Measurements from ENCODE around the gene IFT122. TPM values are rescaled to one million over a fixed set of nuclear protein-coding genes. Genes with fewer than 3 reads are reported as not detected.
"Not testable (repeated sequence)": the region's sequence is repeated elsewhere in the genome, so short reads cannot be mapped to it uniquely, and the experiment has no call there.

IFT122 gene
- total and polyA plus RNA-seq, 2 of the 4 experiments (the other 2 are of a cell fraction) = 16.8 to 28.0 TPM

DNA sequence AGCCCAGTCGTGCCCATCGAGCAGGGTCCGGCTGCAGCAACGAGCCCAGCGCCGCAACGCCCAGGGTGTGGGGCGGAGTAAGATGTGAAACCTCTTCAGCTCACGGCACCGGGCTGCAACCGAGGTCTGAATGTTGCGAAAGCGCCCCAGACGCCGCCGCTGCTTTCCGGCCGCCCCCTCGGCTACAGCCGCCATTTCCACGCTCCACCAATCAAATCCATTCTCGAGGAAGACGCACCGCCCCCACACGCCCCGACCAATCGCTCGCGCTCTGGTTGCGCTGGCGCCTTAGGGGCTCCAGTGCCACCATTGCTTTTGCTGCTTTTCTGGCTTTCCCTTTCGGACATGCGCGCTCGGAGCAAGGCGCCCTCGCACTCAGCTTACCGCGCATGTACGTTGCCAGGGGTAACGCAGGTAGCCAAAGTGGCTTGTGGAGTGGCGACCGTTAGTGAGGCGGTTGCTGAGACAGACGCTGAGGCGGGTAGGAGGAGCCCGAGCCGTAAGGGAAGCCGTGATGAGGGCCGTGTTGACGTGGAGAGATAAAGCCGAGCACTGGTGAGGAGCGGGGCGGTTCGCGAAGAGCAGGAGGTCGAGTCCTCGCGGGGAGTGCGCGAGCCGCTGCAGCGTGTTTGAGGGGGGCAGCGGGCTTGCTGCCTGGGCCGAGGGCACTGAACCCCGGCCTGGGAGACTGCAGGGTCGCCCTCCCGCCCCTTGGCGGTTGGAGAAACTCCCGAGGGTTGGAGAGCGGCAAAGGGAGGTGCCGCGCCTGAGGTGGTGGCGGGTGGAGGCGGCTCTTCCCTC lies at the start of gene IFT122, which contains the start of gene MBD4 (continued):
- TF ChIP-seq USF2 (IDR thresholded peaks at IDR 0.05; ENCODE audit: low read depth, low read length) (no peak; the same call in 1 of the 2 replicates), RAD21 (IDR thresholded peaks at IDR 0.05; ENCODE audit: low read length) (no peak), CEBPB (IDR thresholded peaks at IDR 0.05; ENCODE audit: low read depth, low read length) (peak; percentile 99), MXI1 (IDR thresholded peaks at IDR 0.05; ENCODE audit: borderline replicate concordance, low read depth, low read length) (peak; percentile 82), RFX5 (IDR thresholded peaks at IDR 0.05; ENCODE audit: low read depth, low read length) (0 out of 2 replicates have a peak, but pooled peaks have one; percentile 60)

- not testable (repeated sequence) for BruUV-seq (replicated peaks)
- WGBS, 2 experiments (ENCODE audit: extremely low coverage in 2 of 2, insufficient read length in 1 of 2) = no CpG with 5 or more reads among the region's 4 CpGs
Observed at GRCh38 chr3:129391583-129391982, 48.4 kb upstream of the IFT122 start.

More at GRCh38 chr3:129391583-129391982, 48.4 kb upstream of the IFT122 start:
- H2BK20ac ChIP-seq (ENCODE audit: low read depth, low read length); H4K5ac ChIP-seq (ENCODE audit: low read depth, low read length); H3K4me2 ChIP-seq (ENCODE audit: low read depth, low read length); H3K4ac ChIP-seq (ENCODE audit: low read depth, low read length); H3K56ac ChIP-seq (ENCODE audit: extremely low read depth, insufficient read depth, low read length); H2AK9ac ChIP-seq (replicated peaks; ENCODE audit: low read depth, low read length, poor library complexity); H3K14ac ChIP-seq (replicated peaks; ENCODE audit: low read depth, low read length); H2BK15ac ChIP-seq (ENCODE audit: low read depth, low read length); H2AFZ ChIP-seq (replicated peaks; ENCODE audit: low read length, poor library complexity); H2BK5ac ChIP-seq (ENCODE audit: low read depth, low read length, poor library complexity, severe bottlenecking); CTCF ChIA-PET; POLR2A ChIA-PET (ENCODE audit: unreplicated experiment); H3K27me3 ChIP-seq (ENCODE audit: control insufficient read depth, insufficient read depth, low read length); H2AK5ac ChIP-seq (ENCODE audit: low read depth, low read length); H3K9me3 ChIP-seq (ENCODE audit: control insufficient read depth, insufficient read depth, low read length); H4K91ac ChIP-seq (ENCODE audit: insufficient read depth, low read depth, low read length); H3K4me3 ChIP-seq (ENCODE audit: insufficient read depth, low read depth, low read length); H3K27ac ChIP-seq (ENCODE audit: insufficient read depth, low read length); H3K18ac ChIP-seq (ENCODE audit: low read depth, low read length); intact Hi-C loops (cut with micrococcal nuclease); ATAC-seq (ENCODE audit: low read depth); DNase-seq; H3K9ac ChIP-seq (ENCODE audit: low read depth, low read length); H4K8ac ChIP-seq (ENCODE audit: low read depth in 2 of 2, low read length in 2 of 2); dilution Hi-C loops (cut with HindIII; ENCODE audit: low sequenced_read_pairs, unreplicated experiment); H2BK120ac ChIP-seq (ENCODE audit: low read depth, low read length): not testable (repeated sequence)
- Histone ChIP-seq H3K9me1 (ENCODE audit: insufficient read depth, low read length) (peaks cover 18% of the 10 kb centered on the region), H3K36me3 (ENCODE audit: control insufficient read depth, insufficient read depth, low read length) (peaks cover 32% of the 10 kb centered on the region), H3K23ac (ENCODE audit: low read depth, low read length) (peak overlapping the region; percentile 11; the same call in 1 of the 2 replicates), H4K20me1 (ENCODE audit: insufficient read depth, low read length) (peaks cover 21% of the 10 kb centered on the region), H3K4me1 (ENCODE audit: control insufficient read depth, insufficient read depth, low read length) (peaks cover 20% of the 10 kb centered on the region), H3K79me1 (ENCODE audit: low read depth in 1 of 2, low read length in 2 of 2) (peaks cover 22 to 65% of the 10 kb centered on the region in 2 experiments)
- in situ Hi-C loops (cut with MboI; ENCODE audit: low sequenced_read_pairs) = loop anchor here (25.0 kb wide), 1 partner anchor 221 kb away; the partner anchor contains the start of gene PLXND1

All from IMR-90 (cell line).